A549 treated with AZD9567 at 1 μM for 4 hours (cell line): ENCODE results near the gene MMP23B. TPM values are rescaled to one million over a fixed set of nuclear protein-coding genes. Genes with fewer than 3 reads are reported as not detected.

ENCODE experiments used
- total RNA-seq: library from RNA; stranded (reverse); fragments of 200-300 nt; extraction: Qiagen RNA extraction; gene quantifications from 5 replicates; pipeline ENCODE4 v1.2.3, GENCODE V29; 2022; ENCODE audit not compliant: insufficient read depth

The MMP23B gene
- 0.53 to 0.73 TPM (median 0.71 TPM) in 4 of 5 replicates, not detected in the other for total RNA-seq

GRCh38 chr1:1631782-1632420 is at the start of gene MMP23B:
TSS of gene MMP23B (plus strand) at chr1:1632173. CDS start at chr1:1632219, 46 bp downstream.

GRCh38 chr1:1599935-1600860 is 31.8 kb upstream of the MMP23B start, which contains the start of gene FNDC10:
TSS of gene FNDC10 (minus strand) at chr1:1600135. CDS start at chr1:1600015, 120 bp downstream.

GRCh38 chr1:1615256-1616044 is 16.5 kb upstream of the MMP23B start, which contains the start of gene MIB2:
TSS of gene MIB2 (plus strand) at chr1:1615500. CDS start at chr1:1623453, 7,953 bp downstream.

GRCh38 chr1:1658583-1659549 is 26.9 kb downstream of the MMP23B start, which contains the start of gene CDK11B:
TSS of gene CDK11B (minus strand) at chr1:1659004. CDS start at chr1:1657485, 1,519 bp downstream.

Other genes with a start within 250 kb of the MMP23B start
- gene CCNL2, start 232.8 kb upstream of the MMP23B start, total RNA-seq = 32.2 to 72.8 TPM (median 64.8 TPM) in 5 replicates
- gene MRPL20, start 224.9 kb upstream of the MMP23B start, total RNA-seq = 133 to 140 TPM (median 135 TPM) in 5 replicates
- 0.06 to 0.10 TPM in 2 of 5 replicates, not detected in the others for gene ANKRD65, start 210.9 kb upstream of the MMP23B start, total RNA-seq
- 8.4 to 16.5 TPM (median 15.0 TPM) in 5 replicates for gene VWA1, start 196.5 kb upstream of the MMP23B start, total RNA-seq
- not detected in 5 replicates for gene ATAD3C, start 182.5 kb upstream of the MMP23B start, total RNA-seq
- gene ATAD3B, start 160.4 kb upstream of the MMP23B start, total RNA-seq = 0.86 to 3.6 TPM (median 3.2 TPM) in 5 replicates
- gene ATAD3A, start 120.0 kb upstream of the MMP23B start, total RNA-seq = 27.2 to 40.3 TPM (median 38.7 TPM) in 5 replicates
- gene TMEM240, start 91.5 kb upstream of the MMP23B start, total RNA-seq = 0.29 to 0.60 TPM (median 0.46 TPM) in 4 of 5 replicates, not detected in the other
- gene SSU72, start 57.3 kb upstream of the MMP23B start, total RNA-seq = 88.5 to 97.7 TPM (median 95.6 TPM) in 5 replicates
- gene FNDC10, start 32.0 kb upstream of the MMP23B start, total RNA-seq = 3.9 to 8.7 TPM (median 7.5 TPM) in 5 replicates
- 13.7 to 23.9 TPM (median 21.8 TPM) in 5 replicates for gene MIB2, start 16.7 kb upstream of the MMP23B start, total RNA-seq
- gene CDK11B, start 26.8 kb downstream of the MMP23B start, total RNA-seq = 18.6 to 26.2 TPM (median 25.1 TPM) in 5 replicates
- 10.2 to 13.3 TPM (median 12.6 TPM) in 5 replicates for gene SLC35E2B, start 60.6 kb downstream of the MMP23B start, total RNA-seq
- 21.7 to 26.3 TPM (median 25.2 TPM) in 5 replicates for gene CDK11A, start 92.2 kb downstream of the MMP23B start, total RNA-seq
- gene NADK, start 146.3 kb downstream of the MMP23B start, total RNA-seq = 29.5 to 43.4 TPM (median 41.6 TPM) in 5 replicates